ENCODE measurements around the gene STXBP2.

STXBP2 gene

GRCh38 chr19:7635670-7636069 is 1.2 kb upstream of the STXBP2 start:
- no peak for DNase-seq

- no peak for DNase-seq
Observed at GRCh38 chr19:7636317-7636690, 606 bp upstream of the STXBP2 start.

- no peak for DNase-seq
Observed at GRCh38 chr19:7637374-7638256, 705 bp downstream of the STXBP2 start.

- no peak for DNase-seq
Observed at GRCh38 chr19:7638802-7639465, 2.0 kb downstream of the STXBP2 start.

GRCh38 chr19:7639863-7640348 is 3.0 kb downstream of the STXBP2 start:
- DNase-seq: no peak

GRCh38 chr19:7640803-7641202 is 3.9 kb downstream of the STXBP2 start:
- DNase-seq: no peak

GRCh38 chr19:7641290-7642276 is 4.7 kb downstream of the STXBP2 start:
- DNase-seq: no peak

GRCh38 chr19:7642295-7643030 is 5.6 kb downstream of the STXBP2 start:
- DNase-seq: no peak

- DNase-seq: no peak
Observed at GRCh38 chr19:7643031-7643415, 6.1 kb downstream of the STXBP2 start.

- DNase-seq: peak; percentile 49 to 61
Observed at GRCh38 chr19:7643629-7644549, 7.0 kb downstream of the STXBP2 start.

- no peak for DNase-seq
Observed at GRCh38 chr19:7644550-7644877, 7.6 kb downstream of the STXBP2 start.

GRCh38 chr19:7645163-7645562 is 8.3 kb downstream of the STXBP2 start:
- no peak for DNase-seq

- no peak for DNase-seq
Observed at GRCh38 chr19:7645656-7646425, 8.9 kb downstream of the STXBP2 start.

- DNase-seq: no peak
Observed at GRCh38 chr19:7646426-7646700, 9.5 kb downstream of the STXBP2 start.

GRCh38 chr19:7647156-7647555 is 10.2 kb downstream of the STXBP2 start:
- no peak for DNase-seq

GRCh38 chr19:7648265-7649014 is 11.5 kb downstream of the STXBP2 start:
- no peak for DNase-seq

- peak in 1 of 2 experiments; percentile 14 for DNase-seq
Observed at GRCh38 chr19:7650148-7650547, 13.2 kb downstream of the STXBP2 start.

GRCh38 chr19:7652061-7652641 is 15.2 kb downstream of the STXBP2 start:
- DNase-seq: peak; percentile 92 to 94

- DNase-seq: no peak
Observed at GRCh38 chr19:7654401-7654800, 17.5 kb downstream of the STXBP2 start.

- no peak for DNase-seq
Observed at GRCh38 chr19:7655581-7655980, 18.7 kb downstream of the STXBP2 start.
